Measurements from ENCODE around the gene MAPK4.
"Not testable (repeated sequence)": the region's sequence is repeated elsewhere in the genome, so short reads cannot be mapped to it uniquely, and the experiment has no call there.

The MAPK4 gene

DNA sequence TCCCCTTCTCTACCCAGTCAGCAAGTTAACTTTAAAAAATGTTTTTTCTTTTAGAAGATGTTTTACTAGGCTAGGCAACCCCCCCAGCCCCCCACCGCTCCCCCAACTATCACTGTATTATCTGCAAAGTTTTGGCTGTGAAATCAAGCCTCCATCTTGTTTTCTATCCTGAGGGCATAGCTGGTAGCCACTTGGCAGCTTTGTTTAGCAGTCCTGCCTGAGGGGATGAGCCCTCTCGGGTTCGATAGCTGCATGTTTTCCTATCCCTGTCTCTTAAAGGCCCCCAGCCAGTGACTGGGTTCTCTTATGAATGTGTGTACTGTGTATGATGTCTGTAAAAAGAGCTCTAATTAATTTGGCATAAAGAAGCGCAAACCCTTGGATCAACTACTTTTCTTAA lies 216.5 kb downstream of the MAPK4 start:
- Histone ChIP-seq H3F3A (ENCODE audit: insufficient read depth) (no peaks in the 10 kb centered on the region), H3K27ac (ENCODE audit: low read depth, low read length) (no peak overlapping the region), H3K27me3 (ENCODE audit: low read length) (no peaks in the 10 kb centered on the region), H3K9me3 (ENCODE audit: insufficient read depth, low read length) (no peaks in the 10 kb centered on the region), H3K36me3 (ENCODE audit: low read length) (no peaks in the 10 kb centered on the region), H3K9ac (ENCODE audit: low read length) (no peak overlapping the region), H3K4me3 (ENCODE audit: insufficient read depth, low read length, poor library complexity, severe bottlenecking) (no peak overlapping the region), H2AFZ (ENCODE audit: low read depth, low read length, severe bottlenecking) (no peak overlapping the region), H4K20me1 (ENCODE audit: low read depth, low read length) (no peaks in the 10 kb centered on the region), H3K4me2 (ENCODE audit: low read depth, low read length, poor library complexity, severe bottlenecking) (no peak overlapping the region), H3K79me2 (ENCODE audit: insufficient read depth, low read length) (no peaks in the 10 kb centered on the region), H3K9me2 (replicated peaks; ENCODE audit: insufficient read depth, low read length) (no peaks in the 10 kb centered on the region)
- TF ChIP-seq, protein P1, sequence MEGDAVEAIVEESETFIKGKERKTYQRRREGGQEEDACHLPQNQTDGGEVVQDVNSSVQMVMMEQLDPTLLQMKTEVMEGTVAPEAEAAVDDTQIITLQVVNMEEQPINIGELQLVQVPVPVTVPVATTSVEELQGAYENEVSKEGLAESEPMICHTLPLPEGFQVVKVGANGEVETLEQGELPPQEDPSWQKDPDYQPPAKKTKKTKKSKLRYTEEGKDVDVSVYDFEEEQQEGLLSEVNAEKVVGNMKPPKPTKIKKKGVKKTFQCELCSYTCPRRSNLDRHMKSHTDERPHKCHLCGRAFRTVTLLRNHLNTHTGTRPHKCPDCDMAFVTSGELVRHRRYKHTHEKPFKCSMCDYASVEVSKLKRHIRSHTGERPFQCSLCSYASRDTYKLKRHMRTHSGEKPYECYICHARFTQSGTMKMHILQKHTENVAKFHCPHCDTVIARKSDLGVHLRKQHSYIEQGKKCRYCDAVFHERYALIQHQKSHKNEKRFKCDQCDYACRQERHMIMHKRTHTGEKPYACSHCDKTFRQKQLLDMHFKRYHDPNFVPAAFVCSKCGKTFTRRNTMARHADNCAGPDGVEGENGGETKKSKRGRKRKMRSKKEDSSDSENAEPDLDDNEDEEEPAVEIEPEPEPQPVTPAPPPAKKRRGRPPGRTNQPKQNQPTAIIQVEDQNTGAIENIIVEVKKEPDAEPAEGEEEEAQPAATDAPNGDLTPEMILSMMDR (IDR thresholded peaks at IDR 0.05; ENCODE audit: insufficient read depth, low read length, poor library complexity, severe bottlenecking) = no peak
- TF ChIP-seq EZH2phosphoT487 (conservative IDR thresholded peaks at IDR 0.05; ENCODE audit: low read length) = no peak

DNA sequence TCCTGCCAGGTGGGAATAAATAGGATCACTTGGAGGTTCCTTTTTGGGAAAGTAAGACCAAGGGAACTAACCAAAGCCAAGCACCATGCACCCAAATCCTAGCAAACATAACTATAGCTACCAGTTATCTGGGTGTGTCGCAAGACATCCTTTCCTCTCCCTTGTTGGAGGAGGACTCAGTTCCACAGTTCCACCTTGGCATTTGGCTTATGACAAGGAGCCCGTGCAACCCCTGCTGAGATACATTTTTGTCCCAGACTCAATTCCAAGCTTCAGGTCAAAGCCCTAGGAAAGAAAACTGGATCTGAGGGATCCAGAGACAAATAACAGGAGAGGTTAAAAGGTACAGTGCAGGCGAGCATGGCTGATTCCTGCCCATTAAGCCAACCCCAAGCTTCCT lies 219.1 kb downstream of the MAPK4 start:
- H2AFZ ChIP-seq (ENCODE audit: low read depth, low read length, severe bottlenecking); H3K9me2 ChIP-seq (replicated peaks; ENCODE audit: insufficient read depth, low read length); H3K4me2 ChIP-seq (ENCODE audit: low read depth, low read length, poor library complexity, severe bottlenecking); H3K9me3 ChIP-seq (ENCODE audit: insufficient read depth, low read length); H3K36me3 ChIP-seq (ENCODE audit: low read length); H4K20me1 ChIP-seq (ENCODE audit: low read depth, low read length); H3K27ac ChIP-seq (ENCODE audit: low read depth, low read length); H3K4me3 ChIP-seq (ENCODE audit: insufficient read depth, low read length, poor library complexity, severe bottlenecking); H3K9ac ChIP-seq (ENCODE audit: low read length); H3K79me2 ChIP-seq (ENCODE audit: insufficient read depth, low read length); H3K27me3 ChIP-seq (ENCODE audit: low read length); H3F3A ChIP-seq (ENCODE audit: insufficient read depth): not testable (repeated sequence)

All from SU-DHL-6 (cell line).